Testis (tissue), 3 donors: ENCODE measurements around the gene SDK1. TPM values are rescaled to one million over a fixed set of nuclear protein-coding genes. Genes with fewer than 3 reads are reported as not detected.

Experiments used
- DNase-seq: peaks from one replicate; pipeline ENCODE4 v3.0.0-alpha.2; 2019
- H3K27ac ChIP-seq, 2 donors: fragments of 200-600 bp; sonication (generic); one replicate each; pipeline ENCODE4 v1.5.1; 2019
- H3K27me3 ChIP-seq: fragments of 200-600 bp; sonication (generic); one replicate; pipeline ENCODE4 v1.5.1; 2019
- H3K36me3 ChIP-seq: fragments of 200-600 bp; sonication (generic); one replicate; pipeline ENCODE4 v1.5.1; 2017; ENCODE audit warnings: low read depth; ENCODE audit errors: missing control alignments
- H3K4me1 ChIP-seq: fragments of 200-600 bp; sonication (generic); one replicate; pipeline ENCODE4 v1.5.1; 2019
- H3K4me3 ChIP-seq, 2 donors: fragments of 200-600 bp; sonication (generic); one replicate each; pipeline ENCODE4 v1.5.1; 2017 to 2019
- H3K9me3 ChIP-seq: fragments of 200-600 bp; sonication (generic); one replicate; pipeline ENCODE4 v1.5.1; 2017
- POLR2A ChIP-seq: fragments of 450-650 bp; IDR thresholded peaks from one replicate; pipeline ENCODE4 v1.6.1; 2017; ENCODE audit warnings: antibody characterized with exemption, mild to moderate bottlenecking, moderate library complexity
- WGBS, 2 donors: methylation state at CpG; one replicate each; pipeline ENCODE4 v1.1.5; 2018; 5-methylcytosine and 5-hydroxymethylcytosine counted together
- intact Hi-C: fragments of 100-400 bp; cut with DNase I; formaldehyde crosslinking; loops from one replicate; pipeline ENCODE4 v1.15.1; 2023; ENCODE audit warnings: low total_unique reads
- polyA plus RNA-seq: library from polyadenylated mRNA; stranded (reverse); fragments of 350-450 nt; fragmentation: Illumina TruSeq; extraction: RNeasy Lipid Tissue Mini Kit (QIAGEN cat#74804); gene quantifications from one replicate; pipeline ENCODE4 v1.2.3, GENCODE V29; 2014; ENCODE audit warnings: low read depth, low replicate concordance; ENCODE audit not compliant: insufficient read depth
- total RNA-seq, 2 donors: library from RNA; depleted of rRNA; stranded (reverse); fragments of >200 nt; gene quantifications; one replicate each; pipeline ENCODE4 v1.2.3, GENCODE V29; 2016
- TF ChIP-seq, protein P1 (sequence below), 3 experiments: fragments of 450-650 bp in 2 of 3; fragments of 200-600 bp in 1 of 3; sonication (generic) in 1 of 3; IDR thresholded peaks; one replicate each; pipeline ENCODE4 v1.5.1; 2016 to 2019; ENCODE audit warnings: antibody characterized with exemption in 3 of 3, mild to moderate bottlenecking in 2 of 3, moderate library complexity in 1 of 3

The SDK1 gene
- total and polyA plus RNA-seq, 3 donors from 2014 or later, result 20.0 to 36.2 (median 24.9) TPM

DNA sequence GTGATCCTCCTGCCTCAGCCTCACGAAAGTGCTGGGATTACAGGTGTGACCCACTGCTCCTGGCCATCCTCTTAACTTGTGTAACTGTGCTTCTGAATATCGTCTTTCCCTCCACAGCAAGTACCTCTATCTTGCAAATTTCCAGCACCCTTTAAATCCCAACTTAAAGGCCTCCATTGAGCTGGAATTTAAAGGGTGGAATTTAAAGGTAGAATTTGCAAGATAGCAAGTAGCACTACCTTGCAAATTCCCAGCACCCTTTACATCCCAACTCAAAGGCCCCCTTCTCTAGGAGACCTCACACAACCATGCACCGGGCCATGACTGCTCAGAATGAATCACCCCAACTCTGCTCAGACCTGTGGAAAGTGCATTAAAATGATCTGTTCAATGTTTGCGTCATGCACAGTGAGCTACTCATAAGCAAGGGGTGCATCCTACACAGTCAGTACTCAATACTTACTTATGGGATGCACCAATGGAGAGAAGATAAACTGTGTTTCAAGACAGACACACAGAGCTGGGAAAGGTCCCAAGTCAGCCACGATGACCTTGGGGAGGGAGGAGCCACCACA, 17.8 kb upstream of the SDK1 start:
- peak overlapping the region in 1 of 2 donors; percentile 79 for H3K27ac ChIP-seq
- H3K9me3 ChIP-seq, result no peaks in the 10 kb centered on the region
- 69 to 76% methylated on average over 5 of the region's 5 CpGs for WGBS, 2 donors
- TF ChIP-seq POLR2A, result no peak
- TF ChIP-seq, protein P1, sequence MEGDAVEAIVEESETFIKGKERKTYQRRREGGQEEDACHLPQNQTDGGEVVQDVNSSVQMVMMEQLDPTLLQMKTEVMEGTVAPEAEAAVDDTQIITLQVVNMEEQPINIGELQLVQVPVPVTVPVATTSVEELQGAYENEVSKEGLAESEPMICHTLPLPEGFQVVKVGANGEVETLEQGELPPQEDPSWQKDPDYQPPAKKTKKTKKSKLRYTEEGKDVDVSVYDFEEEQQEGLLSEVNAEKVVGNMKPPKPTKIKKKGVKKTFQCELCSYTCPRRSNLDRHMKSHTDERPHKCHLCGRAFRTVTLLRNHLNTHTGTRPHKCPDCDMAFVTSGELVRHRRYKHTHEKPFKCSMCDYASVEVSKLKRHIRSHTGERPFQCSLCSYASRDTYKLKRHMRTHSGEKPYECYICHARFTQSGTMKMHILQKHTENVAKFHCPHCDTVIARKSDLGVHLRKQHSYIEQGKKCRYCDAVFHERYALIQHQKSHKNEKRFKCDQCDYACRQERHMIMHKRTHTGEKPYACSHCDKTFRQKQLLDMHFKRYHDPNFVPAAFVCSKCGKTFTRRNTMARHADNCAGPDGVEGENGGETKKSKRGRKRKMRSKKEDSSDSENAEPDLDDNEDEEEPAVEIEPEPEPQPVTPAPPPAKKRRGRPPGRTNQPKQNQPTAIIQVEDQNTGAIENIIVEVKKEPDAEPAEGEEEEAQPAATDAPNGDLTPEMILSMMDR (IDR thresholded peaks at IDR 0.05), result no peak
- intact Hi-C loops, result no loop called here
- H3K4me1 ChIP-seq, result peaks cover 5% of the 10 kb centered on the region
- DNase-seq, result no peak
- H3K36me3 ChIP-seq, result no peaks in the 10 kb centered on the region
- no peaks in the 10 kb centered on the region for H3K27me3 ChIP-seq
- no peak overlapping the region for H3K4me3 ChIP-seq

DNA sequence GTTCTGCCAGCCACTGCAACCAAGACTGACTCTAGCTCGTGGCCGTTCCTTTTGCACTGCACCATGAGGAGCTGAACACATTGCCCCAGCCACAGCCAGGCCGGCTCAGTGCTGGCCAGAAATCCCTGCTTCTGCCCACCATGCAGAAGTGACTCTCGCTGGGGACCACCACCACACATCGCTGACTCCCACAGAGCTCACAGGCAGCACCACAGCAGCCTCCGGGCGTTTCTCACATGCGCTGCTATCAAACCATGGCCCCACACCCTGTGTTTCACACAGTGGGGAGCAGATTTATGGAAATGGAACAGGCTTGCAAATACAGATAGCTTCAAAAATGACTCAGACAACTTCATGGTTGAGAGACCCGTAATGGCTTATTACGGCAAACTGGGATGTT, 15.4 kb upstream of the SDK1 start:
- no peaks in the 10 kb centered on the region for H3K36me3 ChIP-seq
- no peak overlapping the region for H3K4me3 ChIP-seq
- TF ChIP-seq, protein P1 (IDR thresholded peaks at IDR 0.05), result no peak
- TF ChIP-seq POLR2A, result no peak
- peaks cover 5% of the 10 kb centered on the region for H3K4me1 ChIP-seq
- WGBS, 2 donors, result 91% methylated on average over 10 of the region's 10 CpGs
- DNase-seq, result no peak
- intact Hi-C loops, result no loop called here
- H3K27me3 ChIP-seq, result no peaks in the 10 kb centered on the region
- no peak overlapping the region for H3K27ac ChIP-seq
- H3K9me3 ChIP-seq, result no peaks in the 10 kb centered on the region

DNA sequence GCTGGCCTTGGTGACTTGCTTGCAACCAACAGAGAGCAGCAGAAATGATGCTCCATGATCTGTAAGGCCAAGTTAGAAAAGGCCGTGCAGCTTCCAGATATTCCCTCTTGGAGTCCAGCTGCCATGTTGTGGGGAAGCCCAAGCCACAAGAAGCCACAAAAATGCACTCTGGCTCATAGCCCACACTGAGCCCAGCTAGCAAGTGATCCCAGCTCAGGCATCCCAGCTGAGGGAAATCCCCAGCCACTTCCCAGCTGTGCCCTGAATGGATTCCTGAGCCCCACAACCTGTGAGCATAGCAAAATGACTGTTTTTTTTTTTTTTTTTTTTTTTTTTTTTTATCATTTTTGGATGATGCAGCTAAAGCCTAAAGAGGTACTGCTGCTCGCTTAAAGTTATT, 11.1 kb upstream of the SDK1 start:
- Histone ChIP-seq H3K4me1 (no peaks in the 10 kb centered on the region), H3K27ac (no peak overlapping the region), H3K4me3 (no peak overlapping the region), H3K9me3 (no peaks in the 10 kb centered on the region), H3K27me3 (no peaks in the 10 kb centered on the region), H3K36me3 (no peaks in the 10 kb centered on the region)
- 88 to 94% methylated on average over 2 of the region's 2 CpGs for WGBS, 2 donors
- intact Hi-C loops, result no loop called here
- DNase-seq, result no peak
- TF ChIP-seq, protein P1 (IDR thresholded peaks at IDR 0.05), result no peak
- no peak for TF ChIP-seq POLR2A

DNA sequence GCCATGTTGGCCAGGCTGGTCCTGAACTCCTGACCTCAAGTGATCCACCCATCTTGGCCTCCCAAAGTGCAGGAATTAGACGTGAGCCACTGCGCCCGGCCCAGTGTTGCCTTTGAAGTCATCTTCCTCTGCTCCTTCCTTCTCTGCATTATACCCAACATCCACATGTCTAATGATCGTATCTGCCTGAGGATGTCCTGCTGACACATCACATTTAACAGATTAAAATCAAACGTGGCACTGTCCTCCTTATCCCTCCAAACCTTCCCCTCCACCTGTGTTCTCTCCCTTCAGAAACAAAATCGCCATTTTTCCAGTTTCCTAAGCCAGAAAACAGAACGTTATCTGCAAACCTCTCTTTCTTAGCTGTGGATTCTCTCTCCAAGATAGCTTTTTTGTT, 8.4 kb upstream of the SDK1 start:
- no peaks in the 10 kb centered on the region for H3K4me1 ChIP-seq
- DNase-seq, result no peak
- H3K4me3 ChIP-seq, result no peak overlapping the region
- H3K27me3 ChIP-seq, result no peaks in the 10 kb centered on the region
- H3K9me3 ChIP-seq, result no peaks in the 10 kb centered on the region
- WGBS, 2 donors, result 72 to 81% methylated on average over 6 to 7 of the region's 7 CpGs
- no peaks in the 10 kb centered on the region for H3K36me3 ChIP-seq
- TF ChIP-seq, protein P1 (IDR thresholded peaks at IDR 0.05), result no peak
- TF ChIP-seq POLR2A, result no peak
- intact Hi-C loops, result no loop called here
- no peak overlapping the region for H3K27ac ChIP-seq

DNA sequence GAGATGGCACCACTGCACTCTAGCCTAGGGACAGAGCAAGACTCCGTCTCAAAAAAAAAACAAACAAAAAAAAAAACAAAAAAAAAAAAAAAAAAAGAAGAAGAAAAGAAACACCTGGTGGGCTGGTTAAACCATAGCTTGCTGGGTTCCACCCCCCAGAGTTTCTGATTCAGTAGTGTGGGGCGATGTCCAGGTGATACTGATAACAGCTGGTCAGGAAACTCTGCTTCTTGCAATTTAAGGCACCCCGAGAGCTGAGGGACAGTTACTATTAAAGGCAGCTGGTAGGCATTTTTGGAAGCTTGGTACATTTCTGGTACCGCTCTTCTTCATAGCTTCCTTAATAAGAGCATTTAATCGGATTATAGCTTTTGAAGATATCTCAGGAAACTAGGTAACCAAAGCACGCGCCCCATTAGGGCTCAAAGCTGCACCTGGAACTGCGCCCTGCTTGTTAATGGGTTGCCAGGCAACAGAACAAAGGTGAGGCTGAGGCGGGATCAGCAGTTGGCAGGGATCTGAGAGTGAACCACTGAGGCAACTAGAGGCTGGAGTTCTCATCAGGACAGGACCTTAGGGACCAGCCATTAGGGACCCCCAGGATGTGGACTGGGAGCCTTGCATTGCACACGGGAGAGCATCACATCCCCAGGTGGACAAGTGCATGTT, 6.5 kb upstream of the SDK1 start:
- Histone ChIP-seq H3K4me3 (no peak overlapping the region), H3K27ac (no peak overlapping the region), H3K9me3 (no peaks in the 10 kb centered on the region), H3K27me3 (no peaks in the 10 kb centered on the region), H3K36me3 (no peaks in the 10 kb centered on the region), H3K4me1 (no peaks in the 10 kb centered on the region)
- no peak for DNase-seq
- 76 to 83% methylated on average over 10 of the region's 10 CpGs for WGBS, 2 donors
- intact Hi-C loops, result no loop called here
- TF ChIP-seq POLR2A, result no peak
- TF ChIP-seq, protein P1 (IDR thresholded peaks at IDR 0.05), result no peak
